DND-41 (cell line): Measurements from ENCODE around the gene DTWD2.

ENCODE experiments used
- ATAC-seq: fragments of 200-7000 bp; cut with Tn5 transposase; 3 replicates; pipeline ENCODE4 v1.9.1; 2021; ENCODE audit warnings: low read depth; ENCODE audit not compliant: insufficient read depth
- DNase-seq: peaks from one replicate; pipeline ENCODE4 v3.0.0-alpha.2; 2020
- H2AFZ ChIP-seq: 2 replicates; pipeline ENCODE4 v1.6.0; 2012; ENCODE audit warnings: low read depth, low read length
- H3K27ac ChIP-seq: 2 replicates; pipeline ENCODE4 v1.5.1; 2012; ENCODE audit warnings: low read length, inconsistent platforms
- H3K27me3 ChIP-seq: fragments of 200-600 bp; sonication (generic); 2 replicates; pipeline ENCODE4 v1.6.0; 2012; ENCODE audit warnings: low read length, mild to moderate bottlenecking, inconsistent platforms; ENCODE audit not compliant: insufficient read depth, poor library complexity
- H3K36me3 ChIP-seq: 2 replicates; pipeline ENCODE4 v1.5.1; 2012; ENCODE audit warnings: low read length, inconsistent platforms; ENCODE audit not compliant: insufficient read depth
- H3K4me1 ChIP-seq: 2 replicates; pipeline ENCODE4 v1.5.1; 2012; ENCODE audit warnings: mild to moderate bottlenecking, low read length; ENCODE audit not compliant: insufficient read depth
- H3K4me2 ChIP-seq: 2 replicates; pipeline ENCODE4 v1.6.0; 2012; ENCODE audit warnings: mild to moderate bottlenecking, moderate library complexity, low read length, inconsistent platforms; ENCODE audit not compliant: insufficient read depth
- H3K4me3 ChIP-seq, 2 experiments: fragments of 200-600 bp in 1 of 2; shearing (Covaris generic) in 1 of 2; 2 replicates each; pipeline ENCODE4 v1.5.1; 2012 to 2016; ENCODE audit warnings: inconsistent platforms in 2 of 2, low read length in 2 of 2, mild to moderate bottlenecking in 2 of 2, low read depth in 1 of 2, moderate library complexity in 1 of 2
- H3K79me2 ChIP-seq: 2 replicates; pipeline ENCODE4 v1.6.0; 2012; ENCODE audit warnings: low read length, inconsistent platforms; ENCODE audit not compliant: insufficient read depth
- H3K9ac ChIP-seq: 2 replicates; pipeline ENCODE4 v1.6.0; 2012; ENCODE audit warnings: low read depth, mild to moderate bottlenecking, inconsistent platforms, low read length, moderate library complexity
- H3K9me3 ChIP-seq: 2 replicates; pipeline ENCODE4 v1.5.1; 2012; ENCODE audit warnings: low read length, moderate library complexity, mild to moderate bottlenecking, inconsistent platforms; ENCODE audit not compliant: insufficient read depth, severe bottlenecking
- H4K20me1 ChIP-seq: 2 replicates; pipeline ENCODE4 v1.6.0; 2012; ENCODE audit warnings: low read length; ENCODE audit not compliant: insufficient read depth
- EZH2 ChIP-seq: IDR thresholded peaks from 3 replicates; pipeline ENCODE4 v1.6.1; 2012; ENCODE audit warnings: borderline replicate concordance, low read depth, mild to moderate bottlenecking, moderate library complexity, low read length, inconsistent platforms; ENCODE audit not compliant: severe bottlenecking
- TF ChIP-seq, protein P1 (sequence below): IDR thresholded peaks from 2 replicates; pipeline ENCODE4 v1.5.1; 2012; ENCODE audit warnings: borderline replicate concordance, low read length, moderate library complexity, mild to moderate bottlenecking; ENCODE audit not compliant: poor library complexity, severe bottlenecking; ENCODE audit errors: extremely low read depth

DTWD2 gene

DNA sequence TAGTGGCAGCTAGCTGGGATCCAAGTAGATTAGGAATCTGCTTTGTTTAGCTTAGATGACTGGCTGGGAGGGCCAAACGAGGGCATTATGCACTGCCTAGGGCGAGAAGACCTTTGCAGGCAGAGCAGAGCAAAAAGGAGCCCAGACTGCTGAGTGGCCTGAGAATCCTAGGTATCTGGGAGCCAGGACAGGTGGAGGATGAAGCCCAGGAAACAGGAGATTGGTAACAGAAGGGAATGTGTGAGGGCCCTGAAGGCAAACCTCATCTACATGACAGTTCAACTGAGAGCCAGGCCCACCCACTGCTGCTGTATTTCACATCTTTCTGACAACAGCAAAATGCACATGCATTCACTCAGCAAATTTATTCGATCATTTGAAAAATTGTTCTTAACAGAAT lies 192.3 kb downstream of the DTWD2 start:
- no peak overlapping the region for H3K27ac ChIP-seq

DNA sequence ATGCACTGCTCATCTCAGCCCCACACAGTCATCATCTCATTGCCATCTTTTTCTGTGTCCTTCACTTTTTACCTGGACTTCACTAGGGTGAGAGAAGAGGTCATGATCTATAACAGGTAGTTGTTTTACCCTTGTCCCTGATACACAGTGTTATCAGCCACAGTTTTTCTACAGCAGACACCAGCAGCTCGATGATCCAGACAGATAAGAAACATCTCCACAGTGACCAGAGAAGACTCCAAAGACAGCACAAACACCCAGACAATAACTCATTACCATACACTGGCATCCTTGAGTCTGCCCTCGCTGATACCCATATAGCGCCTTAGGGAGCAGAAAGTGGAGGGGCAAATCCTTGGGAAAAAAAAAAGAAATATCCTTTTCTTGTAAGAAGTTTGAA lies 194.1 kb downstream of the DTWD2 start:
- ATAC-seq (no peak), DNase-seq (no peak)
- TF ChIP-seq EZH2: no peak
- TF ChIP-seq, protein P1, sequence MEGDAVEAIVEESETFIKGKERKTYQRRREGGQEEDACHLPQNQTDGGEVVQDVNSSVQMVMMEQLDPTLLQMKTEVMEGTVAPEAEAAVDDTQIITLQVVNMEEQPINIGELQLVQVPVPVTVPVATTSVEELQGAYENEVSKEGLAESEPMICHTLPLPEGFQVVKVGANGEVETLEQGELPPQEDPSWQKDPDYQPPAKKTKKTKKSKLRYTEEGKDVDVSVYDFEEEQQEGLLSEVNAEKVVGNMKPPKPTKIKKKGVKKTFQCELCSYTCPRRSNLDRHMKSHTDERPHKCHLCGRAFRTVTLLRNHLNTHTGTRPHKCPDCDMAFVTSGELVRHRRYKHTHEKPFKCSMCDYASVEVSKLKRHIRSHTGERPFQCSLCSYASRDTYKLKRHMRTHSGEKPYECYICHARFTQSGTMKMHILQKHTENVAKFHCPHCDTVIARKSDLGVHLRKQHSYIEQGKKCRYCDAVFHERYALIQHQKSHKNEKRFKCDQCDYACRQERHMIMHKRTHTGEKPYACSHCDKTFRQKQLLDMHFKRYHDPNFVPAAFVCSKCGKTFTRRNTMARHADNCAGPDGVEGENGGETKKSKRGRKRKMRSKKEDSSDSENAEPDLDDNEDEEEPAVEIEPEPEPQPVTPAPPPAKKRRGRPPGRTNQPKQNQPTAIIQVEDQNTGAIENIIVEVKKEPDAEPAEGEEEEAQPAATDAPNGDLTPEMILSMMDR: no peak
- Histone ChIP-seq H4K20me1 (no peaks in the 10 kb centered on the region), H3K27me3 (no peaks in the 10 kb centered on the region), H3K4me2 (no peak overlapping the region), H3K79me2 (no peaks in the 10 kb centered on the region), H3K4me3 (no peak overlapping the region), H3K9me3 (no peaks in the 10 kb centered on the region), H3K9ac (no peak overlapping the region), H3K36me3 (no peaks in the 10 kb centered on the region), H2AFZ (no peak overlapping the region), H3K27ac (no peak overlapping the region), H3K4me1 (no peaks in the 10 kb centered on the region)

More for the DNA sequence above, 192.3 kb downstream of the DTWD2 start:
- Histone ChIP-seq H2AFZ (no peak overlapping the region), H3K79me2 (no peaks in the 10 kb centered on the region), H3K4me1 (no peaks in the 10 kb centered on the region), H4K20me1 (no peaks in the 10 kb centered on the region), H3K9me3 (no peaks in the 10 kb centered on the region), H3K27me3 (no peaks in the 10 kb centered on the region), H3K4me3 (no peak overlapping the region), H3K9ac (no peak overlapping the region), H3K36me3 (no peaks in the 10 kb centered on the region), H3K4me2 (no peak overlapping the region)
- ATAC-seq: no peak
- no peak for DNase-seq
- TF ChIP-seq, protein P1: no peak
- no peak for TF ChIP-seq EZH2

DNA sequence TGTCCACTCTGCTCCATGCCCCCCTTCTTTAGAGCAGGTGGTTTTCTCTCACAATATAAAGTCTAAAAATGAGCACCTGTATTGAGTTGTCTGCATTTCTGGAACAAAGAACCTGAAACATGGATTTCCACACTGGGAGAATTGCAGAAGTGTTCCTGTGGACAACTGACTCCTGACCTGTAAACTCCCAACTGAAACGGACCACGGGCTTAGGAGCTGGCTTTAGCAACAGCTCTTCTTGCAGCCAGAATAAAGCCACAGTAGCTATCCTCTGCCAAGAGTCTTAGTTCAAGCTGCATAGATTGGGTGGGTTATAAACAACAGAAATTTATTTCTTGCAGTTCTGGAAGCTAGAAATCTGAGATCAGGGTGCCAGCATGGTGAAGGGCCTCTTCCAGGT lies 194.7 kb downstream of the DTWD2 start:
- H3K27me3 ChIP-seq: no peaks in the 10 kb centered on the region
- H3K4me3 ChIP-seq: no peak overlapping the region
- H3K4me1 ChIP-seq: no peaks in the 10 kb centered on the region
- no peak overlapping the region for H3K27ac ChIP-seq
- H4K20me1 ChIP-seq: no peaks in the 10 kb centered on the region
- H2AFZ ChIP-seq: no peak overlapping the region
- no peaks in the 10 kb centered on the region for H3K36me3 ChIP-seq
- ATAC-seq (no peak), DNase-seq (no peak)
- H3K79me2 ChIP-seq: no peaks in the 10 kb centered on the region
- no peak overlapping the region for H3K9ac ChIP-seq
- no peaks in the 10 kb centered on the region for H3K9me3 ChIP-seq
- no peak overlapping the region for H3K4me2 ChIP-seq
- no peak for TF ChIP-seq EZH2
- TF ChIP-seq, protein P1: no peak

DNA sequence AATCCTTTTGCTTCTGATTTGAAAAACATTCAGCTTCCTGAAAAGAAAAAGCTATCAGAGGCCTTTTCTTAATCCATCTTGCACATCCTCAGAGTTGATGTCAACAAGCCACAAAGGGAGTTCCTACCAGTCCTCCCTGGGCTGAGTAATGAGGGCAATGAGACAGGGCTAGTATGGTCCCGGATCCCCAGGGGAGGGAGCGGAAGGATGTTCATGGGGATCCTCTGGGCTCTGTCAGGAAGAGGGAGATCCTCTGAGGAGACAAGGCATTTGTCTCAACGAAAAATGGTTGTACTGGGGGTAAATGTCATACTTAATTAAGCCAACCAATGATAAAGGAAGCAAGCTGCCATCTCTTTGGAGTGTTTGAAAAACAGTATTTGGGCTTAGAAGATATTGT lies 195.3 kb downstream of the DTWD2 start:
- Histone ChIP-seq H3K27ac (no peak overlapping the region), H3K9ac (no peak overlapping the region), H3K9me3 (no peaks in the 10 kb centered on the region), H4K20me1 (no peaks in the 10 kb centered on the region), H3K79me2 (no peaks in the 10 kb centered on the region), H3K36me3 (no peaks in the 10 kb centered on the region), H3K4me1 (no peaks in the 10 kb centered on the region), H3K4me2 (no peak overlapping the region), H3K4me3 (no peak overlapping the region), H3K27me3 (no peaks in the 10 kb centered on the region), H2AFZ (no peak overlapping the region)
- ATAC-seq (no peak), DNase-seq (no peak)
- TF ChIP-seq EZH2: no peak
- TF ChIP-seq, protein P1: no peak
